Posterior vena cava (tissue), 2 donors: ENCODE measurements around the gene GRK5. TPM values are rescaled to one million over a fixed set of nuclear protein-coding genes. Genes with fewer than 3 reads are reported as not detected.

Source experiments
- DNase-seq: peaks from one replicate; pipeline ENCODE4 v3.0.0-alpha.2; 2020; ENCODE audit warnings: low spot score
- intact Hi-C, 2 donors: fragments of 100-400 bp; cut with DNase I; formaldehyde crosslinking; loops; one replicate each; pipeline versions ENCODE4 v1.14.1 to v1.14.2; 2022 to 2023
- total RNA-seq, 2 donors: library from RNA; stranded (reverse); fragmentation: NEBNext Ultra II Directional; extraction: Animal tissue kit (Norgen Biotek cat#: 25700); gene quantifications; one replicate each; pipeline ENCODE4 v1.2.1, GENCODE V29; 2021
- donor health status: DM: yes; HTN: yes; CAD: no.
- donor health status: DM: yes; HTN: yes; CAD: no.

GRK5 gene
- total RNA-seq, 2 donors from 2014 or later = 40.0 to 57.5 TPM

DNA sequence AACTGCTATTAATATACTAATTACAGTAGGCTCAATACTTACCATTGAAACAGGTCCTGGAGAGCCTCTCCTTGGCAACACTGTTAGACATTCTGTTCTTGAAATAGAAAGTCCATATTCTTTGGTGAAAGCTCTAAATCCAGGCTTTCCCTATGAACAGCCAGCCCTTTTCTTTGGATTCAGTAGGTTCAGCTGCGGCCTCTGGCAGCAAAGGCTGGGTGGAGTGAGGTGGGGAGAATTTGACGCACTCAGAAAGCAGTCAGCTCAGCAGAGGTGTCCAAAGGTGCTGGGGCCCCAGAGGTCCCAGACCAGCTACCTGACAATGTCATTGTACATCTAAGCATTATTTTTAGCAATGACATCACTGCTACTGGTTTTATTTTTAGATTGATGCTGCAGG is 146.1 kb downstream of the GRK5 start:
- intact Hi-C loops = no loop called here
- DNase-seq = no peak

DNA sequence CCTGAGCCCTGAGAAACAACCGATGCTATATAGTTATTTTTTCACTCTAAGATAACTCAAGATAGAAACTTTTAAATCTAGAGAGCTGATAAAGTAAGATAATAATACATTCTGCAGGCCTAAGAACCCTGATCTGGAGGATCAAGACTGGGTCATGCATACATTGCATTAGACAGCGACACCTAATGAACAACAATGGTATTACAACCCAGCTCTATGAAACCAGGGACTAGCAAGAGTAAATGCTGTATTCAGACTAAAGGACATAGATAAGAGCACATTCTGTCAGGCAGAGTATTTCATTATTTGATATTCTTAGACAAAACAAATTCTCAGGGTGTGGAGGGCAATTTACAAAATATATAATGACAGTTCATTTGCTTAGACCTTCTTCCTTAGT is 148.6 kb downstream of the GRK5 start:
- no peak for DNase-seq
- intact Hi-C loops = no loop called here

DNA sequence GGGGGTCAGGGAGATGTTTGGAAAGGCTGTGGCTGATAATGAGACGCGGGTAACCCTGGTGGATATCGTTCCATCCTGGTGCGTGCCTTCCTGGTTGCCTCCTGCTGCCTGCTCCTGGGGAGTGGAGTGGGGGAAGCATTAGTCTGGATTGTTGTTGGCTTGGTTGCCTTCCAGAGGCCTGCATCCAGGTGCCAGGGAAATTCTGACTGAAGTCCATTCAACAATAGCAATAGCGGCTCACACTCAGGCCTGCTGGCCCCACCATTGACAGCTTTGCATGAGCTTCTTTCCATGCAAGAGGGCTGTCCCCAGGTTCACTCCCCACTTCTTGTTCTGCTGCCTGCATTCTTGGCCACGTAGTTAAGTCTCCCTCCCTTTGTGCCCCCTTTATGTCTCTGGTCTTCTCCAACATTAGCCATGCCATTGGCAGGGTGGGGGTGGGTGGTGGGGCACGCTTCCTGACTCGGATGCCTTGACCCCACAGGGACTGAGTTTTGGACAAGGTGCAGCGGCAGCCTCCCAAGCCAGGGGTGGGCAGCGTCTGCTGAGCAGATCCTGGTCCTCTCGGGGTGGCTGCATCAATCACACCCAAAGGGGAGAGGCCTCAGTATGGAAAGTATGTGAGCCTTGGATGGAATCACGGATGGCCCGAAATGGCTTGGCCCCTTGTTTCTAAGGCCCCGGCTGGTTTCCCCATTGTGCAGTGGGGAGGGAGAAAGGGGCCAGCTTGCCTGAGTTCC is 150.2 kb downstream of the GRK5 start:
- peak; percentile 44 for DNase-seq
- intact Hi-C loops = loop anchor here in 1 of 2 donors (1.0 kb wide), 1 partner anchor 37 kb away; no protein-coding TSS in a partner anchor

DNA sequence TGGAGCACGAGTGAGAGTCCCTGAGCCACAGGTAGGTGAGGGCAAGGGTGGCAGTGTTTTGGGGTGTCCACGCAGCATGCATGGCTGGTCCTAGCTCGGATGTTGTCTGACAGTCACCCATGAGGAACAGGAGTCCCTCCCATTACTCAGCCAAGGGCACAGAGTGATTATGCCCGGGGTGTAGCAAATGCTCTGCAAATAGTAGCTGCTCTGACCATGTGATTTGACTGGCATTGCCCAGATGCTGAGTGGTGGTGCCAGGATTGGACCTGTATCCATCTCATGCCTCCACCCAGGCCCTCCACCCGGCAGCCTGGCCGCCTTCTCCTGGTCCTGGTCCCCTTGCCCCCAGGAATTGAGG is 150.8 kb downstream of the GRK5 start:
- no peak for DNase-seq
- intact Hi-C loops = no loop called here

DNA sequence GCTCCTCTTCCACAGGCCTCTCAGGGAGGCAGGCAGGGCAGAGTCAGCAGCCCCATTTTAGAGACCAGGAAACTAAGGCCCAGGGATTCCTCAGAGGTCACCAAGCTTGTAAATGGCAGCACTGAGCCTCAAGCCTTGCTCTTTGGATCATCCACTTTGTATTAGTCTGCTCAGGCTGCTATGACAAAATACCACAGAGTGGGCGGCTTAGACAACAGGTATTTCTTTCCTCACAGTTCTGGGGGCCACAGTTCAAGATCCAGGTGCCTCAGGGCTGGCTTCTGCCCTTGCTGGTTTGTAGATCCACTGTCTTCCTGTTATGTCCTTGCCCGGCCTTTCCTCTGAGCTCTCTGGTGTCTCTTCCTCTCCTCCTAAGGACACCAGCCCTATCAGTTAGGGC is 151.2 kb downstream of the GRK5 start:
- intact Hi-C loops = no loop called here
- no peak for DNase-seq

DNA sequence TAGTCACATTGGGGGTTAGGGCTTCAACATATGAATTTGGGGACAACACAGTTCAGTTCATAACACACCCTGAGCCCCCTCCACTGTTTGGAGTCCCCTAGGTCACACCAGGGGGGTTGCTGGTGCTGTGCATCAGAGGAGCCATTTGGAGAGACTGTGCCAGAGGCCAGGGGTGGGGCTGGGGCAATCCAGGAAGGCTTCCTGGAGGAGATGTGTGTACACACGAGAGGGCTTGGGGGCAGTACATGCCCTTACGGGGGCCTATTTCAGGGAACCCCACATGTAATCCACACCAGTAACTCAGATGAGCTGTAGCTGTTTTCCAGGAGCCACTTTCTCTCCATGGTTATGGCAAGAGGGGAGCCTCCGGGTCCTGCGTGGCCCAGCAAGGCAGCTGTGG is 151.7 kb downstream of the GRK5 start:
- DNase-seq = no peak
- intact Hi-C loops = loop anchor here in 1 of 2 donors (1.0 kb wide), 1 partner anchor 19 kb away; no protein-coding TSS in a partner anchor

DNA sequence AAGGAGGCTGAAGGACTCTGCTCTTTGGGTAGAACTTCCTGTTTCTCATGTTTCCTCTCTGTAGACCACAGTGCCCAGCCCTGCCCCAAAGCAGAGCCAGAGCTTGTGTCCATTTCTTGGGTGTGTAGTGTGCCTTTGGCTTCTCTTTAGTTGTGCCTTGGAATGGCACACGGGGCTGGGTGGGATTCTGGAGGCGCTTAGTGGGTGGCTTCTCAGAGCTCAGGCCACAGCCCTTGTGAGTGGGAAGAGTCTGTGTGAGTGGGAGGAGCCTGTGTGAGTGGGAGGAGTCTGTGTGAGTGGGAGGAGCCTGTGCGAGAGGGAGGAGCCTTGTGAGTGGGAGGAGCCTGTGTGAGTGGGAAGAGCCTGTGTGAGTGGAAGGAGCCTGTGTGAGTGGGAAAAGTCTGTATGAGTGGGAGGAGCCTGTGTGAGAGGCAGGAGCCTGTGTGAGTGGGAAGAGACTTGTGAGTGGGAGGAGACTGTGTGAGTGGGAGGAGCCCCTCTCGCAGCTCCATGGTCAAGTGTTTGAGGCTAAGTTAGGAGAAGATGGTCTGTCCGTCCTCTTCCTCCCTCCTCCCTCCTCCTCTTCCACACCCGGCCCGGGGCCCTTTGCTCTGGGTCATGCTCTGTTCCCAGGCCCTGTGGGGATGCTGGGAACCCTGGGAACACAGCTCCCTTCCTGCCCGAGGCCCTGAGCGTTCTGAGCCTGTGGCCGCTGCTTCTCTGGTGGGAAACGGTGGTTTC is 153.0 kb downstream of the GRK5 start:
- intact Hi-C loops = no loop called here

DNA sequence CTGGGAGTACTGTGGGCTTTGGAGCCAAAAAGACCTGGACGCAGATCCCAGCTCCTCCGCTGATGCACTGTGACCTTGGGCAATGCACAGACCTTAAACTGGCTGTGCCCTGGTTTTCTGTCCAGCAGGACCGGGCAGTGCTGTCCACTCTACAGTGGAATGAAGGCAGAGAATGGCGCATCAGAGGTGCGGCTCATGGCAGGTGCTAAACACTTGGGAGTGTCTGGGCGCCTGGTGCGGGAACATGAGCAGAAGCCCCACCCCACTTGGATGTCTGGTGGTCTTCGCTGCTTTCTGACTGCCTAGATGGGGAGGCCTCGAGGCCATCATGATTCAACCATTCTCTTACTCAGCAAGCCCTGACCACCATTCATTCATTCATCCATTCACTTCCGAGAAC is 153.7 kb downstream of the GRK5 start:
- intact Hi-C loops = no loop called here
- DNase-seq = no peak

More for the DNA sequence above, 153.0 kb downstream of the GRK5 start:
- peak; percentile 47 for DNase-seq

DNA sequence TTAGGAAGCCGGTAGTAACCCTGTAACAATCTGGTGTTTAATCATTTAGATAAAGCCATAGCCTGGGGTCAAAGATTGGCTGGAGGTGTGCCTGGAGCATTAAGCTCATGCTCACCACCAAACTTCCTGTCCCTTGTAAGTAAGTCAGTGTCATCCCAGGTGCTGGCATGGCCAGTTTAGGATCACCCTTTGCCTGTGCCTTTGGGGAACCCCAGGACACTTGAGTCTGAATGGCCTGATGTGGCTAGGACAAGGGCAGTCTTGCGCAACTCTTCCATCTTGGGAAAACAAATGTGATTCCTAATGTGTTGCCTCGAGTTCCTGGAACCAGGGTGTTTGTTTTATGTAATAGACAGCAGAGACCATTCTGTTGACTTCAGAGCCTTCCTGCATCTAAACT is 154.8 kb downstream of the GRK5 start:
- intact Hi-C loops = no loop called here
- peak; percentile 45 for DNase-seq

DNA sequence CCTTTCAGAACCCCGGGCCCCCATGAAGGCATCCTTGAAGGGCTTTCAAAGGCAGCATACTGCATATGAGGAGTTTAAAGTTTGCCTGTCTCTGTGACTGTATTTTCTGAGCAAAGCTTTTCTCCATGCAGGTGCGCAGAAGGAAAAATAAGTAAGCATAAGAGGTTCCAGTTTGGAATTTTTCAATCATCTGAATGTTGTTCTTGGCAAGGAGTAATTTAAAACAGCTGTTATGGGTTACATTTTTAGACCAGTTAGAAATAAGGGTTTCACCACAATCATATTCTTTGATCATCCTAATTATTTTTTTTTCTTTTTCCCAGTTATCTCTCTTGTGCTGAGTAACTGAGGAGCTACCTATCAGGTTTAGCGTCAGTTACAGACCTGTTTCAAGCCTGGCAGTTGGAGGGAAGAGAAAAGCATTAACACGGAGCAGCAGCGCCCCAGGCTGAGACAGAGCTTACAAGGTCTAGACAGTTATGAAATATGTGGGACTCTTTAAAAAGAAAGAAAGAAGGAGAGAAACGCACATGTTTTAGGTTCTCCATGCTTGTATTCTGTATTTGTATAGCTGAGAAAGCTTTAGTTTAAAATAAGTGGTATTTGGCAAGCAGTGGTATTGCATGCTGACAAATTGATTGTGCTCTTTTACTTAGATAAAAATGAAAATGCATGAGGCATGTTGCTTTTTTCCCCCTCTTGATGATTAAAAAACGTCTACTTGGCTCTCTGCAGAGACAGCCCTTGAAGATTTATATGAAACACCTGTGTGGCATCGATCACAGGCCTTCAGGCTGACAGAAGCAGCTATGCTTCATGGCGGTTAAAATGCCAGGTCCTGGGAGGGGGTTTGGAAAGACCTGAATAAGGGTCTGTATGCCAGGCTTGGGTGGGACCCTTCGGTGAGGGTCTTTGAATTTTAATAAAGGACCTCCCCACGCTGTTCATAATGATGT is 157.6 kb downstream of the GRK5 start:
- intact Hi-C loops = loop anchor here in 1 of 2 donors (5.0 kb wide), 1 partner anchor 103 kb away; no protein-coding TSS in a partner anchor
- DNase-seq = no peak

DNA sequence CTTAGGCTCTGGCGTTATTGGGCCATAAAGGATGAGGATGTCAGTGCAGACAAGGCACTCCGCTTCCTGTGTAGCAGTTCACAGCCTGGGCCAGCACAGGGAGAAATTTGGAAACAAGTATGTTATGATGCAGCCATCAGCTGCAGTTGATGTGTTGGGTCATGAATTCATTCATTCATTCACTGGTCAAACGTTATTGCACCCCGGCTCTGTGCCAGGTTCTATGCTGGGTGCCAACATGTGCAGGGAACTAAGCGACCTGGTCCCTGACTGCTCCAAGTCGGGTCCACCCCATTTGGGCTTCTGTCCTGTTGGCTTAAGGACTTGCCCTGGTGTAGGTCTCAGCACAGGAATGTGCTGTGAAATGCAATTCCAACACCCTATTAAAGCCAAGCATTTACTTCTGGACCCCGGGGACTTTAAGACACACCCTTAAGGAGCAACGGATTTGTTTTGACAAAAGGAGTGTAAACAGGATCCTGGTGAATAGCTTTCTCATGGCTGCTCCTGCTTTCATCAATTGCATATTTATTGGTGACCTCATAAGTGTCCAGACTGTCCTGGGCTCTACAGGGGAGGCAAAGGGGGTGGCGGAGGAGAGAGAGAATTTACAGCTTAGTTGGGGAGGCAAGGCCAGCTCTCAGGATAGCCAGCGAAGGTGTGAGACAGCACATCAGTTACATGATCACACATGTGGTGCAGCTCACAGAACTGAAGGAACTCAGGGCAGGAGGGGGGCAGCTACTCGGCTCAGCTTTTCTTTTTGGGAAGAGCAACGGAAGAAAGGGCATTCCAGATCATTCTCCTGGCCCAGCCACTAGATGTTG is 158.6 kb downstream of the GRK5 start:
- no peak for DNase-seq
- intact Hi-C loops = loop anchor here in 1 of 2 donors (5.0 kb wide), 1 partner anchor 104 kb away; no protein-coding TSS in a partner anchor

DNA sequence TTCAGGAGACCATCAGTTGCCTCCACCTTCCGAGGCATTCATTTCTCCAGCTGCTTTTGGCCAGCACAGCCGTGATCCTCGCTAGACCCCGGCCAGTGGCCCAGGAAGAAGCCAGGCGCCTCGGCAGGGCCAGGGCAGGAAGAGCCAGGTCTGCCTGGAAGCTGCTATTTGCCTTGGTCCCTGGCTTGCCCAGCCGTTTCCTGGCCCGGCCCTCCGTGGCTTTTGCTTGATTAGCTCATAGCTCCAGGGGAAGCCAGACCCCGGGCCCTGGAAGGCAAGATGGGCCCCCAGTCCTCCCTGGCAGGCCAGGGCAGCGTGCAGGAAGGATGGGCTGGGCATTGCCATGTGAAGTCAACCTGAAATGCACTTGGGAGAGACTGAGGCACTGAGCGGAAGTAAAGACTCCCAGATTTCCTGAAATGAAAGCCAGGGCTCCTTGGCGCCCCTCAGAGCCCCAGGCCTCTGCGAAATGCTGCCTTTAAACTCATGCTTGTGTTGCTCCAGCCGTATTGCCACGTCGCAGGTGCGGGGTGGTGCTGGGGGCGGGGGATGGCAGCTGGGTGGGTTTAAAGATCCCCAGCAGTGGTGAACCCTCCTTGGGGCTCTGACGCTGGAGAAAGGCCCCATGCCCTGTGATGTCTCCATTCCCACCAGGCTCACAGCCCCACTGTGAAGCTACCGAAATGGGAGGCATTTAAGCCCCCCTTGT is 160.6 kb downstream of the GRK5 start:
- intact Hi-C loops = loop anchor here in 1 of 2 donors (5.0 kb wide), 1 partner anchor 106 kb away; no protein-coding TSS in a partner anchor
- DNase-seq = no peak

DNA sequence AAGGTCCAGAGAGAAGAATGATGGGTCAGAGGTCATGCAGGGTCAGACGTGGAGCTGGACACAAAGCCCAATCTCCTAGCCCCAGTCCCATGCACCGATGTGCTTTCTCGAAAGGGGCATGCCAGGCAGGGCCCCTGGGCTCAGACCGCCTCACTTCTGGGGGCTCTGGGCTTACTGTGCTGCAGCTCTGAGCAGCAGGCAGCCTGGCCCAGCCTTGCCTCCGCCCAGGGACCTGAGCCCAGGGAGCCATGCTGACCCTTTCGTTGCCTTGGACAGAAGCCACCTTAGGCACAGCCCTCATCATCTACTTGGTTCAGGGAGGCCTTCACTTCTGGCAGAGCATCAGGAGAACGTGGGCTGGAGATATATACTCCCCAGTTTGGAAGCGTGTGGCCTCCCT is 161.2 kb downstream of the GRK5 start:
- intact Hi-C loops = loop anchor here in 1 of 2 donors (5.0 kb wide), 1 partner anchor 106 kb away; no protein-coding TSS in a partner anchor
- DNase-seq = no peak

DNA sequence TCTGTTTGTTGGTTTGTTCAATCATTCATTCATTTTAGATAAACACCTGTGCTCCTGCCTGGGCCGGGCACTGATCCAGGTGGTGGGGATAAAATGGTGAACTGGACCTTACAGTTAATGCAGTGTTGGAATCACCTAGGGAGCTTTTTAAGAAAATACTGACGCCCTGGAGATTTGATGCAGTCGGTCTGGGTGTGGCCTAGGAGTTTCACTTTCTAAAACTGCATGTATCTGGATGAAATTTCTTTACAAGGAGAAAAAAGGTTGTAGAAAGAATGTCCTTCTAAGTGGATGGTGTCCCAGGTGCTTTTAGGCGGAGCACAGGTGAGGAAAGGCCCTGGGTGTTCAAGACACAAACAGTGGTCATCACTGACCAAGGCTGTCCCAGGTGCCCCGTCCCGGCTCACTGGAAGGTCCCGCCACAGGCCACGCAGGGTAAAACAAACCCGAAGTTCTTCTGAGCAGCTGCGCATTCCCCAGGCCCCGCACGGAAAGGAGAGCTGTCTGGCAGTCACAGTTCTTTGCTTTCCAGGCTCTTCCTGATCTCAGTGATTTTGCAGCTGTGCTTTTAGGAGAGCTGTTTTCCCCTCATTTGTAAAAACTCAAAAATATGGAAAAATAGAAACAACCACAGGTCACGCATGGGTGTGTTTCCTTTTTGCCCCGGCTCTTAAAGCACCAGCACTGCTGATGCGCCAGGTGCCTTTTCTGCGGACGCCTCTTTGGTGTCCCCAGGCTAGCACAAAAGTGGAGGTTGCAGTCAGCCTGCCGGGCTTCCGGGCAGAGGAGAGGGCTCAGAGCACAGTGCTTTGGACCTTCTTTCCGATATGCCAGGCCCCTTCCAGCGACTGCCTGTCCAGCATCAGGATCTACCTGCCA is 161.9 kb downstream of the GRK5 start:
- intact Hi-C loops = loop anchor here in 1 of 2 donors (5.0 kb wide), 1 partner anchor 107 kb away; no protein-coding TSS in a partner anchor
- DNase-seq = no peak

DNA sequence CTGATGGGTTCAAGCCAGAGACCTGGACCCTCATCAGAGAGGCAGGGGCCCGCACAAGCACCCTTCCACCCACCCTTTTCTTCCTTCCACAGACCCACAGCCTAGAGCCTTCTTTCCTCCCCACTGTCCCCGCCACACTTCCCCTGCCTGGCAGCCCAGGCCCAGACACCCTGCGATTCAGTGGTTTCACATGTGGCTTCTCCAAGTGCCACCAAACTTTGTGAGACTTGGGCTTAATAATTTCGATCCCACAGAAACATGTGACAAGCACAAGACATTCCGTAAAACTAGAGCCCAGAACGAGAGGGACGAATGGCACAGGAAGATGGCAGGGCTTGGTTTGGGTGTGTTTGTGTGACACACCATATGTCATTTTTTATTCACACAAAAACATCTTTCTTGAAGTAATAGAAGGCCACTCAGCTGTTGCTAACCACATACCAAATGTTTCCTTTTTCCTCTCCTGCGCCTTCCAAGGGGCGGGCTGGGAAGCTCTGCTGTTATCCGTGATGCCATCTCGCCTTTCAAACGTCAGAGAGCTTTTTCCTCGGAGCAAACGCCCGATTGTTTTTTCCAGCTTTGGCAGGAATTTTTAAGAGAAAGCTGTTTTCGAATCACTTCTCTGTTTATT is 162.9 kb downstream of the GRK5 start:
- no peak for DNase-seq
- intact Hi-C loops = no loop called here

DNA sequence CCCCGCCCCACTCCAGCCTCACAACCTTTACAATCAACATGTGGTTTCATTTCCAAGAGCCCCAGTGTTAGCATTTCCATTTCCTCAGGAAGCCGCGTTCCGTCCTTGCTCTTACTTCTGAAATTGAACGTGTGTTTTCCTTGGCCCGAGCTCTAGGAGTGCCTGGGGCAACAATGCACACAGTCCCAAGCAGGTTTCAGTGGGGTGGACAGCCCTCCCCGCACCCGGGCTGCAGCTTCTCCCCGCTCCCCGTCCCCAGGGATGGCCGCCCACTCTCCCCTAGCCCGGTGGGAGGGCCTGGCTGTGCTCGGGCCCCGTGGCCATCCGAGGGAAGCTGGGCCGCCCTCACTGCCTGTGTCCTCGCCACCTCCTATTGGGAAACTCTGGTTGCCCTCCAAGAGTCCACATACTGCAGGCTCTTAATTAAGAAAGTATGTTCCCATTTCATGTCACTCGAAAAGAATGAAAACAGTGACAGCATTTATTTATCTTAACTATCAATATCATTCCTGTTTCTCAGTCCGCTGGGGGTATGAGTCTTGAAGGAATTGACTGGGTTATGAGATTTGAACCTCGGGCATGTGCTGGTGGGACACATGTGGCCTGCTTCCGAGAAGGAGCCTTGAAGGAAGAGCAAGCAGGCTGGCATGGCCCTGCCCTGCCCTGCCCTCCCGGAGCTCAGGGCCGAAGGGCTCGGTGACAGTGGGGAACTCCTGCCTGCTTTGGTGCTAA is 163.8 kb downstream of the GRK5 start:
- intact Hi-C loops = no loop called here

More for the DNA sequence above, 163.8 kb downstream of the GRK5 start:
- DNase-seq = no peak
